Cardiac muscle cell (in vitro differentiated cells and primary cell): ENCODE measurements around the gene MS4A18. TPM values are rescaled to one million over a fixed set of nuclear protein-coding genes. Genes with fewer than 3 reads are reported as not detected.

Source experiments
- DNase-seq, 2 donors: peaks; one replicate each; pipeline versions ENCODE4 v3.0.0 to v3.0.0-alpha.2; 2010 to 2017; ENCODE audit warnings: low read depth in 1 of 2, low spot score in 1 of 2
- H3K27ac ChIP-seq: fragments of 200-600 bp; sonication (generic); 2 replicates; pipeline ENCODE4 v1.5.1; 2016
- H3K27me3 ChIP-seq: fragments of 200-600 bp; sonication (generic); 2 replicates; pipeline ENCODE4 v1.6.0; 2016; ENCODE audit warnings: control low read depth
- H3K36me3 ChIP-seq: fragments of 200-600 bp; sonication (generic); 2 replicates; pipeline ENCODE4 v1.5.1; 2016; ENCODE audit warnings: control low read depth
- H3K4me1 ChIP-seq: fragments of 200-600 bp; sonication (generic); 2 replicates; pipeline ENCODE4 v1.8.1; 2017; ENCODE audit warnings: low read depth, mild to moderate bottlenecking, mixed run types
- H3K4me3 ChIP-seq: fragments of 200-600 bp; sonication (generic); 2 replicates; pipeline ENCODE4 v1.5.1; 2016; ENCODE audit warnings: mild to moderate bottlenecking
- H3K9me3 ChIP-seq: fragments of 200-600 bp; sonication (generic); 2 replicates; pipeline ENCODE4 v1.5.1; 2017; ENCODE audit warnings: low read depth, mild to moderate bottlenecking, control low read depth
- polyA plus RNA-seq: library from polyadenylated mRNA; unstranded; fragments of >200 nt; fragmentation: Nextera tagmentation; extraction: Ambion mirVana; gene quantifications from 2 replicates; pipeline ENCODE4 v1.2.1, GENCODE V29; 2016
- total RNA-seq: library from RNA; depleted of rRNA; stranded (reverse); fragments of >200 nt; gene quantifications from 2 replicates; pipeline ENCODE4 v1.2.3, GENCODE V29; 2016
- TF ChIP-seq, protein P1 (sequence below): IDR thresholded peaks from 2 replicates; pipeline ENCODE4 v1.5.1; 2012; ENCODE audit warnings: low read depth, mild to moderate bottlenecking, low read length

The MS4A18 gene
- total and polyA plus RNA-seq, 2 experiments from 2014 or later: not detected

DNA sequence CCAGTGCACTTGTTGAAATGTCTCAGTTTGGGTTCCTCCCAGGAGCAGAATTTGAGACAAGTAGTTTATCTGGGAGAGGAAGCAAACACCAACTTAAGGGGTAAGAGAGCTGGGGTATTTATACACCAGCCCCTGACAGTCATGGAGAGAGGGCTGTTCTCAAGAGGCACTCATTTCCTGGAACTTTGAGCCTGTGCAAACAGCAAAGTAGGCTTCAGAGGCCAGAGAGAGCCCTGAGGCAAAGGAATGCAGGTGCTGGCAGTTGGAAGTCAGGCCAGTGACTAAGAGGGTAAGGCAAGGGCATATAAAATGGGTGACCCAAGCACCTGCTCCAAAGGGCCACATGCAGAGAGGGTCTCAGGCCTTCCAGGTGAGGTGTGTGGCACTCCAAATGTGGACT, 16.1 kb downstream of the MS4A18 start:
- H3K4me3 ChIP-seq: no peak overlapping the region

DNA sequence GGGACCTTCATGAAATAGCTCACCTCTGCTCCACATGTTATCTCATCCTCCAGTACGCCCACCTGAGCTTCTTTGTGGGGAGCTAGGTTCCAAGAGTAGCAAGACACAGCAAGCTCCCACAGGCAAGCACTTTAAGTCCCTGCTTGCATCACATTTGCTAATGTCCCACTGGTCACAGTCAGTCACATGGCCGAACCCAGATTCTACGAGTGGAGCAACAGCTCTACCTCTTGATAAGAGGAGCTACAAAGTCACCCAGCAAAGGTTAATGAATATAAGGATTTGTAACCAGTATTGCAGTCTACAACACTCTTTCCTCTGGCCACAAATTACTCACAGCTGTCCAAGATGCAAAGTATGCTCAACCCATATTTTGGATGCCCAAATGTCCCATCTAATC, 16.9 kb downstream of the MS4A18 start:
- no peak overlapping the region for H3K4me3 ChIP-seq
- H3K9me3 ChIP-seq: no peaks in the 10 kb centered on the region
- no peaks in the 10 kb centered on the region for H3K36me3 ChIP-seq
- H3K27me3 ChIP-seq: no peaks in the 10 kb centered on the region
- H3K4me1 ChIP-seq: no peaks in the 10 kb centered on the region
- TF ChIP-seq, protein P1, sequence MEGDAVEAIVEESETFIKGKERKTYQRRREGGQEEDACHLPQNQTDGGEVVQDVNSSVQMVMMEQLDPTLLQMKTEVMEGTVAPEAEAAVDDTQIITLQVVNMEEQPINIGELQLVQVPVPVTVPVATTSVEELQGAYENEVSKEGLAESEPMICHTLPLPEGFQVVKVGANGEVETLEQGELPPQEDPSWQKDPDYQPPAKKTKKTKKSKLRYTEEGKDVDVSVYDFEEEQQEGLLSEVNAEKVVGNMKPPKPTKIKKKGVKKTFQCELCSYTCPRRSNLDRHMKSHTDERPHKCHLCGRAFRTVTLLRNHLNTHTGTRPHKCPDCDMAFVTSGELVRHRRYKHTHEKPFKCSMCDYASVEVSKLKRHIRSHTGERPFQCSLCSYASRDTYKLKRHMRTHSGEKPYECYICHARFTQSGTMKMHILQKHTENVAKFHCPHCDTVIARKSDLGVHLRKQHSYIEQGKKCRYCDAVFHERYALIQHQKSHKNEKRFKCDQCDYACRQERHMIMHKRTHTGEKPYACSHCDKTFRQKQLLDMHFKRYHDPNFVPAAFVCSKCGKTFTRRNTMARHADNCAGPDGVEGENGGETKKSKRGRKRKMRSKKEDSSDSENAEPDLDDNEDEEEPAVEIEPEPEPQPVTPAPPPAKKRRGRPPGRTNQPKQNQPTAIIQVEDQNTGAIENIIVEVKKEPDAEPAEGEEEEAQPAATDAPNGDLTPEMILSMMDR: no peak
- no peak for DNase-seq
- no peak overlapping the region for H3K27ac ChIP-seq

More for the DNA sequence above, 16.1 kb downstream of the MS4A18 start:
- no peak overlapping the region for H3K27ac ChIP-seq
- no peak for DNase-seq
- H3K27me3 ChIP-seq: no peaks in the 10 kb centered on the region
- H3K4me1 ChIP-seq: no peaks in the 10 kb centered on the region
- no peaks in the 10 kb centered on the region for H3K9me3 ChIP-seq
- TF ChIP-seq, protein P1: no peak
- H3K36me3 ChIP-seq: no peaks in the 10 kb centered on the region

DNA sequence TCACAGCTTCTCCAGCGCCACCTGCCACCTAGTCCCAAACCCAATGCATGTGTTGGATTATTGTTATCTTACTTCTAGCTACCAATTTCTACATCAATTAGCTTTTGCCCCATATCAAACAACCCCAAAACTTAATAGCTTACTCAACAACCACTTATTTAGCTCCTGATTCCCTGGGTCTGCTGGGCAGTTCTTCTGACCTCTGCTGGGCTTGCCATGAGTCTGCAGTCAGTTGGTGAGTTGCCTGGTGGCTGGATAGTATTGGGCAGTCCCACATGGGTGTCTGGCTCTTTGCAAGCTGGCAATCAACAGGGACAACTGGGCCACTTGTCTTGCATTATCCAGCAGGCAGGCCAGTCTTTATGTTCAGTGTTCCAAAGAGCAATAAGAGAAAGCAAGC, 18.5 kb downstream of the MS4A18 start:
- H3K4me1 ChIP-seq: no peaks in the 10 kb centered on the region
- H3K36me3 ChIP-seq: no peaks in the 10 kb centered on the region
- no peak overlapping the region for H3K27ac ChIP-seq
- no peak overlapping the region for H3K4me3 ChIP-seq
- DNase-seq: no peak
- TF ChIP-seq, protein P1: no peak
- H3K27me3 ChIP-seq: no peaks in the 10 kb centered on the region
- H3K9me3 ChIP-seq: no peaks in the 10 kb centered on the region

DNA sequence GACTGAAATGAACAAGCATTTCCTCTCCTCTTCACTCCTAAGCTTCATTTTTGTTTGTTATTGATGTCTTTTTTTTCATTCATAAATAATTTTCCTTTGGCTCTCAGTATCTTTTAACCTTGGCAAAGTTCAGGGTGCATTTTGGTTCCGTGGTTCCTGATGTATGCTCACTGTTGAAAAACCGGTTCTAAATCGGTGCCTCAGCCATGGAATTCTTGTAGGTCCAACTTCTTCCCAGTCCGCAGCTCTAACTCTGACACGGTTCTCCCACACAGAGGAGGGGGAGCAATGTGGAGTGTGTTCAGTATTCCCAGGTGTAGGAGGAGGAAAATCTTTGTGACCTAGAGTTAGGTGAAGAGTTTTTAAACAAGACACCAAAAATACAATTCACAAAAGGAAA, 19.6 kb downstream of the MS4A18 start:
- Histone ChIP-seq H3K9me3 (no peaks in the 10 kb centered on the region), H3K36me3 (no peaks in the 10 kb centered on the region), H3K27ac (no peak overlapping the region), H3K4me1 (no peaks in the 10 kb centered on the region), H3K27me3 (no peaks in the 10 kb centered on the region), H3K4me3 (no peak overlapping the region)
- TF ChIP-seq, protein P1: no peak
- DNase-seq: no peak

DNA sequence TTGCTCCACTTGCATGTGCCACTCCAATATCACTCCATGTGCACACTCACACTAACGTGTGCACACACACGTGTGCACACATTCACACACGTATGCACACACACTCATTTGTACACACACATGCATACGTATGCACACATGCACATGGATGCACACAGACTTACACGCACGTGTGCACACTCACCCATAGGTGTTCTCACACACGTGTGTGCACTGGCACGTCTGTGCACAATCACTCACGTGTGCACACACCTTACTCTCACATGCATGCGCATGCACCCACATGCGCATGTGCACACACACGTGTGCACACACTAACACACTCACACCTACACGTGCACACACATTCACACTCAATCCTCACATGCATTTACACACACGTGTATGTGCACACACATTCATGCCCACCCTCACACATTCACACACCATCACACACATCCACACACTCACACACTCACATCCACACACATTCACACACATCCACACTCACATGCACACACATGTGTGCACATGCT, 22.9 kb downstream of the MS4A18 start:
- TF ChIP-seq, protein P1: no peak
- H3K4me1 ChIP-seq: no peaks in the 10 kb centered on the region
- no peak for DNase-seq

DNA sequence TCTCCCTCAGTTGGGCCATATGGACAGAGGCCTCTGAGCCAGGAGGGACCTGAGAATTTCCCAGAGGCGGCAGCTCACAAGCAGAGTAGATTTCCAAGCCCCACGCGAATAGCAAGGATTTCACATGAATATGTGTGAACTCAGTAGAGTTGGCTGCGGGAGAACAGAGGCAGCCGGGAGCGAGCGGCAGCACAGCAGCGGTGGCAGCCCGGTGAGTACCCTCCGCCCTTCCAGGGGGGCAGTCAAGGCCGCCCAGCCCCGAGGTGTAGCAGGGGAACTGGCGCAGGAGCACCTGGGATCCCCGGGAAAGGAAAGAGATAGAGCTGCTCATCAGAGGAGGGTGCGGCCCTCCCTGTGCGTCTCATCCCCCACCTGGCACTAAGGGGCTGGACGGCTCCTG, 23.7 kb downstream of the MS4A18 start:
- TF ChIP-seq, protein P1: no peak
- Histone ChIP-seq H3K4me3 (no peak overlapping the region), H3K27ac (no peak overlapping the region), H3K4me1 (no peaks in the 10 kb centered on the region), H3K27me3 (no peaks in the 10 kb centered on the region), H3K9me3 (no peaks in the 10 kb centered on the region), H3K36me3 (no peaks in the 10 kb centered on the region)
- DNase-seq: no peak

More for the DNA sequence above, 22.9 kb downstream of the MS4A18 start:
- no peaks in the 10 kb centered on the region for H3K9me3 ChIP-seq
- H3K36me3 ChIP-seq: no peaks in the 10 kb centered on the region
- H3K27ac ChIP-seq: no peak overlapping the region
- no peak overlapping the region for H3K4me3 ChIP-seq
- no peaks in the 10 kb centered on the region for H3K27me3 ChIP-seq
